B cell (primary cell): ENCODE data around the gene TBCB. TPM values are rescaled to one million over a fixed set of nuclear protein-coding genes. Genes with fewer than 3 reads are reported as not detected.

Experiments used
- ATAC-seq: fragments of 200-7000 bp; cut with Tn5 transposase; one replicate; pipeline ENCODE4 v1.10.0; 2021; ENCODE audit warnings: low read depth, mild to moderate bottlenecking, moderate number of reproducible peaks, moderate library complexity
- CTCF ChIA-PET: fragments of 350-600 bp; sonication (Branson Sonifier 250); formaldehyde crosslinking; loops from one replicate; lab custom pipeline; 2021; ENCODE audit warnings: antibody characterized with exemption, inconsistent platforms; lab: Charles Lee
- POLR2A ChIA-PET: fragments of 350-600 bp; sonication (Branson Sonifier 250); formaldehyde crosslinking; loops from one replicate; lab custom pipeline; 2021; ENCODE audit warnings: antibody characterized with exemption; lab: Charles Lee
- DNase-seq: peaks from one replicate; pipeline ENCODE4 v3.0.0; 2013
- H2AFZ ChIP-seq: 2 replicates; pipeline ENCODE4 v1.6.1; 2012; ENCODE audit warnings: mild to moderate bottlenecking, low read depth, low read length; ENCODE audit not compliant: insufficient read depth, poor library complexity, severe bottlenecking
- H3K27ac ChIP-seq, 2 donors: 1 replicate in 1 of 2; 2 replicates in 1 of 2; pipeline ENCODE4 v1.5.1; 2012 to 2013; ENCODE audit warnings: low read length in 2 of 2, mild to moderate bottlenecking in 2 of 2, moderate library complexity in 1 of 2
- H3K27me3 ChIP-seq, 4 experiments: fragments of 200-600 bp in 1 of 4; sonication (generic) in 1 of 4; replicated peaks in 1 of 4; 1 replicate in 2 of 4; 2 replicates in 2 of 4; pipeline versions ENCODE4 v1.6.1 to v1.7.0; 2013 to 2016; ENCODE audit warnings: low read length in 3 of 4, mild to moderate bottlenecking in 2 of 4, mixed read lengths in 1 of 4, moderate library complexity in 1 of 4; ENCODE audit not compliant: insufficient read depth in 4 of 4, control insufficient read depth in 3 of 4; ENCODE audit errors: control extremely low read depth in 1 of 4
- H3K36me3 ChIP-seq, 2 experiments: replicated peaks in 1 of 2; 1 replicate in 1 of 2; 2 replicates in 1 of 2; pipeline versions ENCODE4 v1.6.1 to v1.7.1; 2013; ENCODE audit warnings: low read length in 1 of 2; ENCODE audit not compliant: insufficient read depth in 2 of 2, control insufficient read depth in 1 of 2; ENCODE audit errors: control extremely low read depth in 1 of 2, extremely low read depth in 1 of 2
- H3K4me1 ChIP-seq, 2 donors: fragments of 200-600 bp in 1 of 2; sonication (generic) in 1 of 2; 1 replicate in 1 of 2; 2 replicates in 1 of 2; pipeline versions ENCODE4 v1.5.1 to v1.6.1; 2013 to 2017; ENCODE audit warnings: low read length in 2 of 2; ENCODE audit not compliant: control insufficient read depth in 2 of 2, insufficient read depth in 2 of 2
- H3K4me2 ChIP-seq: replicated peaks from 2 replicates; pipeline ENCODE3; 2012; ENCODE audit warnings: mild to moderate bottlenecking, low read depth, low read length; ENCODE audit not compliant: poor library complexity, severe bottlenecking
- H3K4me3 ChIP-seq, 5 experiments: fragments of 200-600 bp in 1 of 5; sonication (generic) in 1 of 5; 1 replicate in 3 of 5; 2 replicates in 2 of 5; pipeline versions ENCODE4 v1.5.1 to v1.7.0; 2011 to 2016; ENCODE audit warnings: low read length in 4 of 5, mild to moderate bottlenecking in 4 of 5, low read depth in 2 of 5, control low read depth in 1 of 5, moderate library complexity in 1 of 5; ENCODE audit not compliant: insufficient read depth in 1 of 5; ENCODE audit errors: control extremely low read depth in 1 of 5, extremely low read depth in 1 of 5
- H3K79me2 ChIP-seq: fragments of 200-600 bp; sonication (generic); one replicate; pipeline ENCODE4 v1.6.0; 2016; ENCODE audit warnings: low read length; ENCODE audit not compliant: control insufficient read depth, insufficient read depth
- H3K9ac ChIP-seq: fragments of 200-600 bp; sonication (generic); 2 replicates; pipeline ENCODE4 v1.6.1; 2017; ENCODE audit warnings: mild to moderate bottlenecking, low read length, moderate library complexity
- H3K9me3 ChIP-seq, 3 donors: one replicate each; pipeline versions ENCODE4 v1.6.1 to v1.7.1; 2013; ENCODE audit warnings: low read length in 2 of 3; ENCODE audit not compliant: control insufficient read depth in 2 of 3, insufficient read depth in 1 of 3; ENCODE audit errors: control extremely low read depth in 1 of 3
- H4K20me1 ChIP-seq: 2 replicates; pipeline ENCODE4 v1.6.0; 2012; ENCODE audit warnings: mild to moderate bottlenecking, low read length; ENCODE audit not compliant: insufficient read depth, control insufficient read depth, poor library complexity, severe bottlenecking
- H3K27ac Mint-ChIP-seq: one replicate; pipeline ENCODE4 v1.8.0; 2021; ENCODE audit warnings: mixed read lengths
- H3K27me3 Mint-ChIP-seq: one replicate; pipeline ENCODE4 v1.8.0; 2021; ENCODE audit warnings: mixed read lengths
- H3K4me1 Mint-ChIP-seq: one replicate; pipeline ENCODE4 v1.8.0; 2021; ENCODE audit warnings: mixed read lengths
- H3K4me3 Mint-ChIP-seq: one replicate; pipeline ENCODE4 v1.8.0; 2021; ENCODE audit warnings: mixed read lengths
- H3K9me3 Mint-ChIP-seq: one replicate; pipeline ENCODE4 v1.8.0; 2022; ENCODE audit warnings: mixed read lengths; ENCODE audit not compliant: insufficient read depth
- EZH2 ChIP-seq: IDR thresholded peaks from 2 replicates; pipeline ENCODE4 v1.6.1; 2012; ENCODE audit warnings: borderline replicate concordance, low read depth, mild to moderate bottlenecking, moderate library complexity, low read length; ENCODE audit not compliant: insufficient read depth, poor library complexity, severe bottlenecking
- WGBS: methylation state at CpG from one replicate; pipeline ENCODE4 v1.1.5; 2013; ENCODE audit warnings: missing lambda C conversion rate; ENCODE audit not compliant: insufficient coverage; 5-methylcytosine and 5-hydroxymethylcytosine counted together
- intact Hi-C: fragments of 100-400 bp; cut with micrococcal nuclease; formaldehyde crosslinking; loops from one replicate; pipeline ENCODE4 v1.10.0; 2022
- polyA plus RNA-seq: library from polyadenylated mRNA; depleted of rRNA; stranded (reverse); fragments of >200 nt; gene quantifications from 2 replicates; pipeline ENCODE4 v1.2.3, GENCODE V29; 2012
- total RNA-seq, 2 donors: library from RNA; stranded (reverse); fragments of 120-200 nt in 1 of 2; gene quantifications; 1 replicate in 1 of 2; 2 replicates in 1 of 2; pipeline versions ENCODE4 v1.2.3 to v1.2.4, GENCODE V29; 2013 to 2022
- TF ChIP-seq, protein P1 (sequence below): fragments of 200-600 bp; IDR thresholded peaks from one replicate; pipeline ENCODE4 v1.8.0; 2022; ENCODE audit warnings: antibody characterized with exemption, mild to moderate bottlenecking

Gene TBCB
- total and polyA plus RNA-seq, 2 donors (not counting 1 experiment from before 2014, with no cell fraction given): 148 to 187 TPM

DNA sequence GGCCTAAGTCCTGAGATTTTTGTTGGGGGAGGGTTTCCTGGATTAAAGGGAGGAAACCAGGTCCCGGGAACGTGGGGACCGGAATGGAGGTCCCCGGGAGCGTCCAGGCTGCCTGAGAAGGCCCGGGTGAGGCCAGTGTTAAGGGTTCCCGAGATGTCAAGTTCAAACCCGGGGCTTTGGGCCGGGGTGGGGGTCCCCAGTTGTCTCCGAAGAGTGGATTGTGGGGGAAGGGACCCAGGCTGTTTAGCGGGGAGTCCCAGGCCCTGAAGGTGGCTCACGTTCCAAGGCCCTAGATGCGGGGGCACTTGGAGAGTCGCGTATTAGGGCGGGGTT lies 36.7 kb downstream of the TBCB start:
- Histone ChIP-seq H3K36me3 (peaks cover 1 to 36% of the 10 kb centered on the region in 2 experiments), H3K4me2 (peak overlapping the region; percentile 28), H3K9ac (no peak overlapping the region), H3K27me3 (no peaks in the 10 kb centered on the region), H3K79me2 (no peaks in the 10 kb centered on the region), H3K9me3 (no peaks in the 10 kb centered on the region), H2AFZ (no peak overlapping the region), H4K20me1 (no peaks in the 10 kb centered on the region), H3K27ac (no peak overlapping the region), H3K4me3 (no peak overlapping the region), H3K4me1 (no peaks in the 10 kb centered on the region)
- TF ChIP-seq, protein P1, sequence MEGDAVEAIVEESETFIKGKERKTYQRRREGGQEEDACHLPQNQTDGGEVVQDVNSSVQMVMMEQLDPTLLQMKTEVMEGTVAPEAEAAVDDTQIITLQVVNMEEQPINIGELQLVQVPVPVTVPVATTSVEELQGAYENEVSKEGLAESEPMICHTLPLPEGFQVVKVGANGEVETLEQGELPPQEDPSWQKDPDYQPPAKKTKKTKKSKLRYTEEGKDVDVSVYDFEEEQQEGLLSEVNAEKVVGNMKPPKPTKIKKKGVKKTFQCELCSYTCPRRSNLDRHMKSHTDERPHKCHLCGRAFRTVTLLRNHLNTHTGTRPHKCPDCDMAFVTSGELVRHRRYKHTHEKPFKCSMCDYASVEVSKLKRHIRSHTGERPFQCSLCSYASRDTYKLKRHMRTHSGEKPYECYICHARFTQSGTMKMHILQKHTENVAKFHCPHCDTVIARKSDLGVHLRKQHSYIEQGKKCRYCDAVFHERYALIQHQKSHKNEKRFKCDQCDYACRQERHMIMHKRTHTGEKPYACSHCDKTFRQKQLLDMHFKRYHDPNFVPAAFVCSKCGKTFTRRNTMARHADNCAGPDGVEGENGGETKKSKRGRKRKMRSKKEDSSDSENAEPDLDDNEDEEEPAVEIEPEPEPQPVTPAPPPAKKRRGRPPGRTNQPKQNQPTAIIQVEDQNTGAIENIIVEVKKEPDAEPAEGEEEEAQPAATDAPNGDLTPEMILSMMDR: no peak
- TF ChIP-seq EZH2: no peak
- Mint-ChIP-seq H3K4me1 (no peaks in the 10 kb centered on the region), H3K9me3 (no peaks in the 10 kb centered on the region), H3K27ac (no peak overlapping the region), H3K4me3 (no peak overlapping the region), H3K27me3 (no peaks in the 10 kb centered on the region)
- ChIA-PET POLR2A (no interaction called here), CTCF (interaction anchor here (2.6 kb wide), 1 partner anchor 25 kb away, joined by 15 read pairs; no protein-coding TSS in a partner anchor)
- ATAC-seq (no peak), DNase-seq (no peak)
- 86% methylated on average over 16 of the region's 16 CpGs for WGBS
- intact Hi-C loops: no loop called here

DNA sequence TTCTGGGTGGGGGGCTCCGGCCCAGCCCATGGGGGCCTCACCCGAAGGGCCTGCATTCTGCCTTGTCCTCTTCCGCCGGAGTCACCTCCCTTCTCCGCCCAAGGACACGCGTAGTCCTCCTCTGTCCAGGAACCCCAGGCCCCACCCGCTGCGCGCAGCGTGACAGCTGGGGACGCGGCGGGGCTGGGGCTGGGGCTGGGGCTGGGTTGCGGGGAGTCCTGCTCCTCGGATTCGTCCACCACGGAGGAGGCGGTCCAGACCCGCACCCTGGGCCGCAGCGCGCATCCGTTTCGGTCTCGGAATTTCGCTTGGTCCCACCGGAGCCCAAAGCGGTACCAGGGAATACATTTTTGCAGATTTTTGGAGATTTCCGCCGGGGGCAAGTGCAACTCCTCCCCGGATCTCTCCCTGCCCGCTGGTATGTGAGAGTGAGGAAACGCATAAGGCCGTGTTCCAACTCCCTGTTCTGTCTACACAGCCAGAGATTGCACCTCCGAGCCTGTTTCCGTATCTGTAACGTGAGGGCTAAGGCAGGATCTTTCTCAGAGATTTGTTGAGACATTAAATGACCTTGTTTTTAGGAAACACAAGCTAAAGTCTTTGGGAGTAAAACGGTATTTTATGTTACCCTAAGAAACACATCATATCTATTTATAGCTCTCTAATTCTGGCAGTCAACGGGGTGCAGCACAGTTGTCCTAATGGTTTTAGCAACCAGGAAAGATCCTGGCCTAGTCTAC lies 37.3 kb downstream of the TBCB start, which contains the start of gene COX7A1:
COX7A1 (minus strand) TSS at position 96 of the 740 bp plus-strand sequence; CDS start at position 56, 40 bp downstream.
- H3K4me2 ChIP-seq: peak within 1 kb of the TSS; percentile 28
- no peak for ATAC-seq
- no peaks in the 10 kb centered on the region for H3K4me1 ChIP-seq
- H3K36me3 ChIP-seq: peaks cover 1 to 33% of the 10 kb centered on the region in 2 experiments
- intact Hi-C loops: no loop called here
- H3K27ac Mint-ChIP-seq: no peak within 1 kb of the TSS
- no peak within 1 kb of the TSS for H3K27ac ChIP-seq
- H3K4me3 ChIP-seq: no peak within 1 kb of the TSS
- H4K20me1 ChIP-seq: no peaks in the 10 kb centered on the region
- no peak within 1 kb of the TSS for H3K9ac ChIP-seq
- no peak for DNase-seq
- H3K9me3 ChIP-seq: no peaks in the 10 kb centered on the region
- TF ChIP-seq, protein P1: no peak
- H3K4me1 Mint-ChIP-seq: no peaks in the 10 kb centered on the region
- CTCF ChIA-PET: interaction anchor here (0.7 to 2.6 kb wide), 3 partner anchors 14 to 25 kb away, joined by 3 to 15 read pairs (median 5); no protein-coding TSS in a partner anchor
- H3K9me3 Mint-ChIP-seq: no peaks in the 10 kb centered on the region
- H2AFZ ChIP-seq: no peak within 1 kb of the TSS
- H3K27me3 ChIP-seq: no peaks in the 10 kb centered on the region
- POLR2A ChIA-PET: no interaction called here
- 37% methylated on average over 34 of the region's 40 CpGs for WGBS
- H3K79me2 ChIP-seq: no peaks in the 10 kb centered on the region
- no peak within 1 kb of the TSS for H3K4me3 Mint-ChIP-seq
- H3K27me3 Mint-ChIP-seq: no peaks in the 10 kb centered on the region
